HepG2 (cell line): ENCODE data around the gene RNU6-1. TPM values are rescaled to one million over a fixed set of nuclear protein-coding genes. Genes with fewer than 3 reads are reported as not detected.

Experiments
- ATF4 ChIP-seq, 2 experiments: fragments of 450-650 bp in 1 of 2; sonication (generic) in 1 of 2; formaldehyde crosslinking; IDR thresholded peaks; 2 replicates each; pipeline versions ENCODE4 v1.5.0 to v1.8.0; 2020 to 2022; ENCODE audit warnings: mild to moderate bottlenecking in 1 of 2, missing genetic modification reagents in 1 of 2
- CEBPB ChIP-seq: IDR thresholded peaks from 2 replicates; pipeline ENCODE4 v1.6.1; 2011; ENCODE audit warnings: low read depth, low read length, improper control_type of control experiment, borderline replicate concordance
- CEBPG ChIP-seq: IDR thresholded peaks from 2 replicates; pipeline ENCODE4 v1.6.1; 2016
- CREM ChIP-seq, 2 experiments: sonication (generic) in 1 of 2; formaldehyde crosslinking in 1 of 2; IDR thresholded peaks; 2 replicates each; pipeline versions ENCODE4 v1.4.0 to v1.6.1; 2016 to 2020; ENCODE audit warnings: antibody characterized with exemption in 1 of 2, mild to moderate bottlenecking in 1 of 2, missing genetic modification reagents in 1 of 2
- FUBP1 ChIP-seq: sonication (generic); formaldehyde crosslinking; IDR thresholded peaks from 2 replicates; pipeline ENCODE4 v1.5.1; 2020; ENCODE audit warnings: missing genetic modification reagents, mild to moderate bottlenecking, borderline replicate concordance
- GATAD1 ChIP-seq: IDR thresholded peaks from 2 replicates; pipeline ENCODE4 v1.6.1; 2016; ENCODE audit warnings: missing genetic modification reagents, missing compliant biosample characterization
- GFI1 ChIP-seq: sonication (generic); formaldehyde crosslinking; IDR thresholded peaks from 2 replicates; pipeline ENCODE4 v1.5.0; 2020; ENCODE audit warnings: missing genetic modification reagents, mild to moderate bottlenecking, borderline replicate concordance
- HOXD1 ChIP-seq: sonication (generic); formaldehyde crosslinking; IDR thresholded peaks from 2 replicates; pipeline ENCODE4 v1.5.0; 2020; ENCODE audit warnings: missing genetic modification reagents
- KAT8 ChIP-seq: IDR thresholded peaks from 2 replicates; pipeline ENCODE4 v1.6.1; 2016; ENCODE audit warnings: missing genetic modification reagents, missing compliant biosample characterization
- MLX ChIP-seq: IDR thresholded peaks from 2 replicates; pipeline ENCODE4 v1.6.1; 2016
- RBFOX2 ChIP-seq: fragments of 200-400 bp; formaldehyde crosslinking; IDR thresholded peaks from 2 replicates; pipeline ENCODE4 v1.6.1; 2017; ENCODE audit warnings: low read depth, mild to moderate bottlenecking, low read length
- SALL2 ChIP-seq: sonication (generic); formaldehyde crosslinking; IDR thresholded peaks from 2 replicates; pipeline ENCODE4 v1.8.1; 2023; ENCODE audit warnings: mild to moderate bottlenecking, missing genetic modification reagents, inconsistent platforms
- SAP130 ChIP-seq: IDR thresholded peaks from 2 replicates; pipeline ENCODE4 v1.6.1; 2016; ENCODE audit warnings: low read depth
- TEAD2 ChIP-seq: sonication (generic); formaldehyde crosslinking; IDR thresholded peaks from 2 replicates; pipeline ENCODE4 v1.9.0; 2021; ENCODE audit warnings: missing genetic modification reagents
- THAP7 ChIP-seq: sonication (generic); formaldehyde crosslinking; IDR thresholded peaks from 2 replicates; pipeline ENCODE4 v1.8.1; 2023; ENCODE audit warnings: mild to moderate bottlenecking, missing genetic modification reagents
- TOPORS ChIP-seq: sonication (generic); formaldehyde crosslinking; IDR thresholded peaks from 2 replicates; pipeline ENCODE4 v1.8.0; 2023; ENCODE audit warnings: mild to moderate bottlenecking, missing genetic modification reagents
- ZBTB25 ChIP-seq: IDR thresholded peaks from 2 replicates; pipeline ENCODE4 v1.6.1; 2018; ENCODE audit warnings: missing genetic modification reagents
- ZBTB34 ChIP-seq: sonication (generic); formaldehyde crosslinking; IDR thresholded peaks from 2 replicates; pipeline ENCODE4 v1.8.0; 2022; ENCODE audit warnings: mild to moderate bottlenecking, missing genetic modification reagents
- ZBTB38 ChIP-seq: sonication (generic); formaldehyde crosslinking; IDR thresholded peaks from 2 replicates; pipeline ENCODE4 v1.5.1; 2020; ENCODE audit warnings: mild to moderate bottlenecking, missing genetic modification reagents
- ZMYM3 ChIP-seq: sonication (generic); formaldehyde crosslinking; IDR thresholded peaks from 2 replicates; pipeline ENCODE4 v1.5.1; 2020; ENCODE audit warnings: mild to moderate bottlenecking, missing genetic modification reagents
- ZNF17 ChIP-seq: sonication (generic); formaldehyde crosslinking; IDR thresholded peaks from 2 replicates; pipeline ENCODE4 v1.5.0; 2020; ENCODE audit warnings: mild to moderate bottlenecking, missing genetic modification reagents
- ZNF207 ChIP-seq: fragments of 450-650 bp; IDR thresholded peaks from 2 replicates; pipeline ENCODE4 v1.6.1; 2016; ENCODE audit warnings: antibody characterized with exemption, borderline replicate concordance
- polyA plus RNA-seq, 8 experiments: library from polyadenylated mRNA; depleted of rRNA in 3 of 8; stranded (reverse) in 7 of 8; unstranded in 1 of 8; fragments of >200 nt; fragmentation: Illumina TruSeq in 4 of 8; extraction: Trizol in 4 of 8; gene quantifications; 2 replicates each; pipeline versions ENCODE4 v1.2.1 to v1.2.3, GENCODE V29; 2011 to 2016; ENCODE audit warnings: low read depth in 4 of 8, missing spikeins in 1 of 8, mixed read lengths in 1 of 8; ENCODE audit not compliant: insufficient read depth in 1 of 8
- total RNA-seq, 5 experiments: library from RNA; depleted of rRNA; stranded (reverse); fragments of >200 nt; fragmentation: Illumina TruSeq; extraction: Trizol; gene quantifications; 2 replicates each; pipeline ENCODE4 v1.2.3, GENCODE V29; 2016; ENCODE audit warnings: low read depth in 1 of 5

The RNU6-1 gene
- total and polyA plus RNA-seq, 2 of the 13 experiments (the other 11 are each of a cell fraction or from before 2014, with no cell fraction given) = under 0.01 TPM; not detected in 1

- TF ChIP-seq HOXD1 (CRISPR knock-in tag) = no peak
- no peak for TF ChIP-seq KAT8 (CRISPR knock-in tag)
- TF ChIP-seq ZBTB25 (CRISPR knock-in tag) = no peak
- no peak for TF ChIP-seq GATAD1 (CRISPR knock-in tag)
- TF ChIP-seq FUBP1 (CRISPR knock-in tag) = no peak
- no peak for TF ChIP-seq ZMYM3
- TF ChIP-seq CREM (IDR thresholded peaks at IDR 0.05) = no peak
- TF ChIP-seq CREM (CRISPR knock-in tag; IDR thresholded peaks at IDR 0.05) = no peak
- TF ChIP-seq RBFOX2 = no peak
- 0 out of 2 replicates have a peak, but pooled peaks have one; percentile 35 for TF ChIP-seq GFI1 (CRISPR knock-in tag)
- peak; percentile 57; the same call in 1 of the 2 replicates for TF ChIP-seq SAP130
- TF ChIP-seq ZNF17 (CRISPR knock-in tag) = no peak
- peak; percentile 25; the same call in 1 of the 2 replicates for TF ChIP-seq CEBPG (CRISPR knock-in tag)
- TF ChIP-seq CEBPB = peak; percentile 70; the same call in 1 of the 2 replicates
- peak in 1 of 2 experiments; percentile 31; a peak in 1 of 4 replicates for TF ChIP-seq ATF4 (CRISPR knock-in tag; IDR thresholded peaks at IDR 0.05)
- no peak for TF ChIP-seq ZBTB38 (CRISPR knock-in tag)
- no peak for TF ChIP-seq ZNF207
- TF ChIP-seq THAP7 (CRISPR knock-in tag) = no peak
- no peak for TF ChIP-seq TEAD2 (CRISPR knock-in tag)
- TF ChIP-seq TOPORS (CRISPR knock-in tag) = no peak
- no peak for TF ChIP-seq ZBTB34 (CRISPR knock-in tag)
- no peak for TF ChIP-seq MLX
- no peak for TF ChIP-seq SALL2 (CRISPR knock-in tag)
Measured at GRCh38 chr15:67850994-67851571, 11.2 kb upstream of the RNU6-1 start (continued).
